NB4 (cell line): ENCODE results near the gene HIPK1.

ENCODE experiments used
- DNase-seq: peaks from one replicate; pipeline ENCODE4 v3.0.0; 2010; ENCODE audit warnings: low read depth
- H3K4me3 ChIP-seq: one replicate; pipeline ENCODE4 v1.5.1; 2011; ENCODE audit warnings: mild to moderate bottlenecking, low read depth, low read length, moderate library complexity
- CTCF ChIP-seq: IDR thresholded peaks from one replicate; pipeline ENCODE4 v1.5.1; 2012; ENCODE audit warnings: low read depth, low read length
- MAX ChIP-seq: IDR thresholded peaks from 2 replicates; pipeline ENCODE4 v1.6.1; 2011; ENCODE audit warnings: low read depth, low read length
- MYC ChIP-seq: IDR thresholded peaks from 2 replicates; pipeline ENCODE4 v1.6.1; 2011; ENCODE audit warnings: low read depth, low read length
- POLR2A ChIP-seq: IDR thresholded peaks from 2 replicates; pipeline ENCODE4 v1.6.1; 2011; ENCODE audit warnings: mild to moderate bottlenecking; ENCODE audit not compliant: insufficient read length; ENCODE audit errors: extremely low read depth

Gene HIPK1

GRCh38 chr1:113978863-113979702 lies 50.0 kb downstream of the HIPK1 start, which contains the start of gene OLFML3:
Gene OLFML3, plus strand, starts transcription at chr1:113979474. Its CDS starts 43 bp downstream, at chr1:113979517.
- H3K4me3 ChIP-seq, result no peak within 1 kb of the TSS
- TF ChIP-seq CTCF, result peak; percentile 61
- TF ChIP-seq POLR2A, result no peak
- DNase-seq, result peak; percentile 86

- no peak for DNase-seq
- TF ChIP-seq MYC (no peak), MAX (no peak), POLR2A (no peak), CTCF (no peak)
- H3K4me3 ChIP-seq, result no peak overlapping the region
Measured at GRCh38 chr1:113980110-113980509, 51.0 kb downstream of the HIPK1 start.

- TF ChIP-seq POLR2A, result no peak
- no peak for TF ChIP-seq MAX
- no peak for TF ChIP-seq CTCF
- TF ChIP-seq MYC, result no peak
- H3K4me3 ChIP-seq, result no peak overlapping the region
- DNase-seq, result peak; percentile 66
Measured at GRCh38 chr1:113981962-113982931, 53.1 kb downstream of the HIPK1 start.

GRCh38 chr1:113982949-113983348 lies 53.8 kb downstream of the HIPK1 start:
- TF ChIP-seq MAX (no peak), CTCF (no peak), POLR2A (no peak), MYC (no peak)
- H3K4me3 ChIP-seq, result no peak overlapping the region
- no peak for DNase-seq

GRCh38 chr1:113983391-113983790 lies 54.3 kb downstream of the HIPK1 start:
- no peak for TF ChIP-seq POLR2A
- no peak for TF ChIP-seq MAX
- no peak for DNase-seq
- H3K4me3 ChIP-seq, result no peak overlapping the region

- TF ChIP-seq CTCF (no peak), MAX (no peak), POLR2A (no peak), MYC (no peak)
- H3K4me3 ChIP-seq, result no peak overlapping the region
- no peak for DNase-seq
Measured at GRCh38 chr1:113983826-113984225, 54.7 kb downstream of the HIPK1 start.
